Measurements from ENCODE around the gene RBMS2.

DNA sequence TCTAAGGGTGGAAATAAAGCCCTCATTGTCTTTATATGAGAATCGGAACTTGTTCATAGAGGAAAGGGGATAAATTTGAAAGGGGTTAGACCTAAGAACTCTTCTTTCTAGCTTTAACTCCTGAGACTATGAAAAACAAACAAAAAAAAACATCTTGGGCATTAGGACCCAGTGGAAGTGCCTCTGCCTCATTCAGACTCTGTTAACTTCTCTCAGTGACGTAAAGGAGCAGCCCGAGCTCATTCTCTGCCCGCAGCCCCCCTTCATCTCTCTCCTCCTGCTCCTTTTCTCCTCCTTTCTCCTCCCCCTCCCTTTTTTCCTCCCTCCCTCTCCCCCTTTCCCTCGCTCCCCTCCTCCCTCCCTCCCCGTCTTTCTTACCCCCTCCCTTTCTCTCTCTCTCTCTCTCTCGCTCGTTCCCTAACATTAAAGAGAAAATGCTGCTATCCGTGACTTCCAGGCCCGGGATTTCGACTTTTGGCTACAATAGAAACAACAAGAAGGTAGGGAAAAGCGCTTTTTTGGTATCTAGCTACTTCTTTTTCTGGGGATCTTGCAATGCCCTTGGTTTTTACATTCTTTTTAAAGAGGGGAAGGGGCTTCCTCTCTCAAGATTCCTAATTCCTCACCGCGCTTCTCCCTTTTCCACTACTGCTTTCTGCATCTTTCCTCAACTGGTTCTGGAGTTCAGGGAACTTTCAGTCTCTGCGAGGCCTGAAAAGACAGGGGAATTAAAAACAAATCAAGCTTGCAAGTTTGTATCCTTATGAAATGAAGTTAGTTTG lies at the start of gene RBMS2:
- TF ChIP-seq, protein P1, sequence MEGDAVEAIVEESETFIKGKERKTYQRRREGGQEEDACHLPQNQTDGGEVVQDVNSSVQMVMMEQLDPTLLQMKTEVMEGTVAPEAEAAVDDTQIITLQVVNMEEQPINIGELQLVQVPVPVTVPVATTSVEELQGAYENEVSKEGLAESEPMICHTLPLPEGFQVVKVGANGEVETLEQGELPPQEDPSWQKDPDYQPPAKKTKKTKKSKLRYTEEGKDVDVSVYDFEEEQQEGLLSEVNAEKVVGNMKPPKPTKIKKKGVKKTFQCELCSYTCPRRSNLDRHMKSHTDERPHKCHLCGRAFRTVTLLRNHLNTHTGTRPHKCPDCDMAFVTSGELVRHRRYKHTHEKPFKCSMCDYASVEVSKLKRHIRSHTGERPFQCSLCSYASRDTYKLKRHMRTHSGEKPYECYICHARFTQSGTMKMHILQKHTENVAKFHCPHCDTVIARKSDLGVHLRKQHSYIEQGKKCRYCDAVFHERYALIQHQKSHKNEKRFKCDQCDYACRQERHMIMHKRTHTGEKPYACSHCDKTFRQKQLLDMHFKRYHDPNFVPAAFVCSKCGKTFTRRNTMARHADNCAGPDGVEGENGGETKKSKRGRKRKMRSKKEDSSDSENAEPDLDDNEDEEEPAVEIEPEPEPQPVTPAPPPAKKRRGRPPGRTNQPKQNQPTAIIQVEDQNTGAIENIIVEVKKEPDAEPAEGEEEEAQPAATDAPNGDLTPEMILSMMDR (IDR thresholded peaks at IDR 0.05; ENCODE audit: low read depth, low read length), result no peak
- no peak for TF ChIP-seq EZH2phosphoT487 (IDR thresholded peaks at IDR 0.05; ENCODE audit: low read depth)

All from OCI-LY3 (cell line).